AG04450 (cell line): Measurements from ENCODE around the gene ELMOD2. TPM values are rescaled to one million over a fixed set of nuclear protein-coding genes. Genes with fewer than 3 reads are reported as not detected.

Experiments used
- CTCF ChIA-PET: fragments of 300-600, 350-600 bp; formaldehyde crosslinking; extraction: SDS; loops from one replicate; lab custom pipeline; 2022; ENCODE audit warnings: antibody characterized with exemption, inconsistent platforms; lab: Charles Lee
- POLR2A ChIA-PET: fragments of 350-600 bp; formaldehyde crosslinking; extraction: SDS; loops from one replicate; lab custom pipeline; 2021; ENCODE audit warnings: antibody characterized with exemption, inconsistent platforms; lab: Yijun Ruan, JAX
- DNase-seq: peaks from one replicate; pipeline ENCODE4 v3.0.0-alpha.2; 2011; ENCODE audit warnings: low read depth, low spot score
- H3K27ac ChIP-seq: one replicate; pipeline ENCODE4 v1.5.1; 2012; ENCODE audit warnings: low read depth, low read length, control low read depth
- H3K27me3 ChIP-seq: one replicate; pipeline ENCODE4 v1.6.0; 2012; ENCODE audit warnings: low read length; ENCODE audit not compliant: control insufficient read depth, insufficient read depth
- H3K4me3 ChIP-seq: 2 replicates; pipeline ENCODE4 v1.5.1; 2011; ENCODE audit warnings: mild to moderate bottlenecking, low read depth, low read length, control low read depth
- H3K9me3 ChIP-seq: 2 replicates; pipeline ENCODE4 v1.5.1; 2012; ENCODE audit warnings: low read length; ENCODE audit not compliant: control insufficient read depth, insufficient read depth
- CTCF ChIP-seq: IDR thresholded peaks from 2 replicates; pipeline ENCODE4 v1.5.1; 2011; ENCODE audit warnings: low read depth, low read length, control low read depth, inconsistent platforms
- polyA minus RNA-seq: library from RNA; depleted of rRNA, polyadenylated mRNA; stranded (reverse); fragments of >200 nt; gene quantifications from 2 replicates; pipeline ENCODE4 v1.2.3, GENCODE V29; 2011; rRNA and poly(A)+ RNA removed
- polyA plus RNA-seq: library from polyadenylated mRNA; depleted of rRNA; stranded (reverse); fragments of >200 nt; gene quantifications from 2 replicates; pipeline ENCODE4 v1.2.3, GENCODE V29; 2011; rRNA removed

Gene ELMOD2
- 22.2 and 29.4 TPM in 2 replicates for polyA plus RNA-seq
- 12.3 and 22.4 TPM in 2 replicates for polyA minus RNA-seq

DNA sequence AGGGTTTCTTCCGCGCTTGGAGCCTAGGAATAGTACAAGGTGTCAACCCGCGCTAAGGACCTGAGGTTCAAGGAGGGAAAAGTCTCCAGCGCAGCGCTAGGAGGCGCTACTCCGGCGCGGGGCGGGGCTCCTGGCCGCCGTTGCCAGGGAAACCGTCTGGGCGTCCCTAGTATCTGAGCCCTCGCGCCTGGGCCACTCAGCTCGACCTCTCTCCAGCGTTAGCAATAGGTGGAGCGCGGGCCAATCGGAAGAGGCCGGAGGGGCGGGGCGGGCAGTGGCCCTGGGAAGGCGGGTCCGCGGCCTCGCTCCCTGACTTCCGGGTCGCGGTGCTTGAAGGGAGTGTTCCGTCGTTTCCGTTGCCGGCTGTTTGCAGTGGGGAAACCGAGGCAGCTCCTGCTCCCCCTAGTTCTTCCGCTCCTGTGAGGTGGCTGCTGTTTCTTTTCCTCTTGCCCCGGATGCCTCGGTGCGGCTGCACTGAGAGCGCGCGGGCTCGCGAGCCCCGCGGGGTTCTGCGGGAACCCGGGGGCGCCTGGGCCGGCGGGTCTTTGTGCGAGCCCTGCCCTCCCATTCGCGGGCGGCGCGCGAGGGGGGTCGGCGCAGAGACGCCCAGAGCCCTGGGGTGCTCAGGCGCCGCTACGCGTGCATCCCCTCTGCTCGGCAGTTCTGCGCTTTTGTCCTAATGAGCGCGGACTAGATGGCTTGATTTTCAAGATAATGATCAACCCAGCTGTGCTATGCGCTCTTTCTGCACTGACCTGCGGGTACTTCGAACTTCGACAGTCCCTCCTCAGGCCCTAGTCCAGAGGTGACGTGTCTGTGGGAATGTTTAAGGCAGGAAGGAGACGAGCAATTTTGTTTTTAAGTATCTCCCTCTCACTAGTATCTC lies at the start of gene ELMOD2:
ELMOD2 (plus strand) TSS at position 312 of the 886 bp plus-strand sequence. CDS start 1,261 bp downstream, outside the sequence.
- ChIA-PET POLR2A (interaction anchor here (0.6 to 1.0 kb wide), 6 partner anchors 13 to 949 kb away, joined by 3 to 5 read pairs (median 4); partner anchors contain the start of gene SCOC), CTCF (interaction anchor here (0.5 to 1.8 kb wide), 26 partner anchors 9 to 791 kb away, joined by 3 to 8 read pairs (median 4); partner anchors contain the start of gene CLGN)
- DNase-seq: peak; percentile 93
- H3K4me3 ChIP-seq: peak within 1 kb of the TSS; percentile 84
- H3K27ac ChIP-seq: no peak within 1 kb of the TSS
- peak; percentile 95 for TF ChIP-seq CTCF
- H3K9me3 ChIP-seq: no peaks in the 10 kb centered on the region
- H3K27me3 ChIP-seq: no peaks in the 10 kb centered on the region

DNA sequence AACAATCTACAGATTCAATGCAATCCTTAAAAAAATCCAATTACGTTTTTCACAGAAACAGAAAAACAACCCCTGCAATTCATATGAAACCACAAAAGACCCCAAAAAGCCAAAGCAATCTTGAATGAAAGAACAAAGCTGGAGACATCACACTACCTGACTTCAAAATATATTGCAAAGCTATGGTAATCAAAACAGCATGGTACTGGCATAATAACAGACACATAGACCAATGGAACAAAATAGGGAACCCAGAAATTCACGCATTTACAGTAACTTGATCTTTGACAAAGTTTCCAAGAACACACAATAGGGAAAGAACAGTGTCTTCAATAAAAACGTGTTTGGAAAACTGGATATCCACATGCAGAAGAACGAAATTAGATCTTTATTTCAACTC lies 40.5 kb upstream of the ELMOD2 start:
- CTCF ChIA-PET: no interaction called here
- Histone ChIP-seq H3K4me3 (no peak overlapping the region), H3K27me3 (peaks cover 10% of the 10 kb centered on the region), H3K9me3 (no peaks in the 10 kb centered on the region), H3K27ac (no peak overlapping the region)
- POLR2A ChIA-PET: no interaction called here
- TF ChIP-seq CTCF: no peak
- DNase-seq: no peak

- ChIA-PET CTCF (no interaction called here), POLR2A (no interaction called here)
- no peak overlapping the region for H3K27ac ChIP-seq
- no peak overlapping the region for H3K4me3 ChIP-seq
- peaks cover 6% of the 10 kb centered on the region for H3K27me3 ChIP-seq
- no peak for DNase-seq
- no peaks in the 10 kb centered on the region for H3K9me3 ChIP-seq
- no peak for TF ChIP-seq CTCF
Observed at GRCh38 chr4:140485939-140486338, 38.0 kb upstream of the ELMOD2 start.

- POLR2A ChIA-PET: no interaction called here
- H3K27me3 ChIP-seq: peaks cover 36% of the 10 kb centered on the region
Observed at GRCh38 chr4:140497405-140497746, 26.6 kb upstream of the ELMOD2 start.

More at GRCh38 chr4:140497405-140497746, 26.6 kb upstream of the ELMOD2 start:
- Histone ChIP-seq H3K9me3 (peaks cover 4% of the 10 kb centered on the region; the same call in 1 of the 2 replicates), H3K27ac (no peak overlapping the region), H3K4me3 (no peak overlapping the region)
- CTCF ChIA-PET: no interaction called here
- no peak for TF ChIP-seq CTCF
- no peak for DNase-seq
